HEK293 (cell line): ENCODE measurements around the gene LGR5.
A peak's percentile ranks its signal among the peaks of the same experiment; 100 is the strongest.

Source experiments
- GFI1B ChIP-seq: fragments of 450-650 bp; formaldehyde crosslinking; IDR thresholded peaks from 2 replicates; pipeline ENCODE4 v1.5.1; 2016; ENCODE audit warnings: missing biosample characterization, missing genetic modification characterization
- GLI4 ChIP-seq: fragments of 450-650 bp; formaldehyde crosslinking; IDR thresholded peaks from 2 replicates; pipeline ENCODE4 v1.5.1; 2016; ENCODE audit warnings: missing biosample characterization, missing genetic modification characterization
- IKZF3 ChIP-seq: fragments of 450-650 bp; IDR thresholded peaks from 2 replicates; pipeline ENCODE4 v1.5.0; 2018; ENCODE audit warnings: missing biosample characterization, mild to moderate bottlenecking, missing genetic modification characterization, moderate library complexity
- KLF1 ChIP-seq: fragments of 450-650 bp; formaldehyde crosslinking; IDR thresholded peaks from 2 replicates; pipeline ENCODE4 v1.5.1; 2016; ENCODE audit warnings: missing biosample characterization, missing genetic modification characterization
- MYNN ChIP-seq: fragments of 450-650 bp; formaldehyde crosslinking; IDR thresholded peaks from 2 replicates; pipeline ENCODE4 v1.5.1; 2016; ENCODE audit warnings: missing biosample characterization, missing genetic modification characterization, borderline replicate concordance
- PATZ1 ChIP-seq: fragments of 450-650 bp; formaldehyde crosslinking; IDR thresholded peaks from 2 replicates; pipeline ENCODE4 v1.5.1; 2016; ENCODE audit warnings: missing biosample characterization, missing genetic modification characterization
- PRDM4 ChIP-seq: fragments of 450-650 bp; formaldehyde crosslinking; IDR thresholded peaks from 2 replicates; pipeline ENCODE4 v1.5.1; 2017; ENCODE audit warnings: missing biosample characterization, missing genetic modification characterization
- SCRT1 ChIP-seq: fragments of 450-650 bp; formaldehyde crosslinking; IDR thresholded peaks from 2 replicates; pipeline ENCODE4 v1.5.1; 2016; ENCODE audit warnings: missing biosample characterization, missing genetic modification characterization, borderline replicate concordance
- SP7 ChIP-seq: fragments of 450-650 bp; formaldehyde crosslinking; IDR thresholded peaks from 2 replicates; pipeline ENCODE4 v1.5.1; 2016; ENCODE audit warnings: missing biosample characterization, missing genetic modification characterization
- TRIM28 ChIP-seq: IDR thresholded peaks from 2 replicates; pipeline ENCODE4 v1.6.1; 2011; ENCODE audit warnings: low read length, control low read depth, borderline replicate concordance
- ZBTB11 ChIP-seq: fragments of 450-650 bp; formaldehyde crosslinking; conservative IDR thresholded peaks from 2 replicates; pipeline ENCODE4 v1.5.1; 2016; ENCODE audit warnings: low read depth, missing biosample characterization, missing genetic modification characterization
- ZBTB17 ChIP-seq: fragments of 450-650 bp; formaldehyde crosslinking; IDR thresholded peaks from 2 replicates; pipeline ENCODE4 v1.5.1; 2016; ENCODE audit warnings: missing biosample characterization, missing genetic modification characterization
- ZNF366 ChIP-seq: fragments of 450-650 bp; formaldehyde crosslinking; conservative IDR thresholded peaks from 2 replicates; pipeline ENCODE4 v1.5.1; 2016; ENCODE audit warnings: missing biosample characterization, missing genetic modification characterization
- ZNF501 ChIP-seq: fragments of 450-650 bp; formaldehyde crosslinking; IDR thresholded peaks from 2 replicates; pipeline ENCODE4 v1.5.1; 2016; ENCODE audit warnings: missing biosample characterization, missing genetic modification characterization
- ZNF580 ChIP-seq: fragments of 450-650 bp; formaldehyde crosslinking; IDR thresholded peaks from 2 replicates; pipeline ENCODE4 v1.5.1; 2016; ENCODE audit warnings: missing biosample characterization, missing genetic modification characterization
- ZNF747 ChIP-seq: fragments of 450-650 bp; formaldehyde crosslinking; IDR thresholded peaks from 2 replicates; pipeline ENCODE4 v1.5.1; 2016; ENCODE audit warnings: missing biosample characterization, missing genetic modification characterization
- ZXDB ChIP-seq: fragments of 450-650 bp; formaldehyde crosslinking; IDR thresholded peaks from 2 replicates; pipeline ENCODE4 v1.5.1; 2016; ENCODE audit warnings: missing biosample characterization, missing genetic modification characterization
- TF ChIP-seq, protein P1 (sequence below): fragments of 450-650 bp; formaldehyde crosslinking; IDR thresholded peaks from 2 replicates; pipeline ENCODE4 v1.5.1; 2016; ENCODE audit warnings: missing biosample characterization, missing genetic modification characterization

The LGR5 gene

DNA sequence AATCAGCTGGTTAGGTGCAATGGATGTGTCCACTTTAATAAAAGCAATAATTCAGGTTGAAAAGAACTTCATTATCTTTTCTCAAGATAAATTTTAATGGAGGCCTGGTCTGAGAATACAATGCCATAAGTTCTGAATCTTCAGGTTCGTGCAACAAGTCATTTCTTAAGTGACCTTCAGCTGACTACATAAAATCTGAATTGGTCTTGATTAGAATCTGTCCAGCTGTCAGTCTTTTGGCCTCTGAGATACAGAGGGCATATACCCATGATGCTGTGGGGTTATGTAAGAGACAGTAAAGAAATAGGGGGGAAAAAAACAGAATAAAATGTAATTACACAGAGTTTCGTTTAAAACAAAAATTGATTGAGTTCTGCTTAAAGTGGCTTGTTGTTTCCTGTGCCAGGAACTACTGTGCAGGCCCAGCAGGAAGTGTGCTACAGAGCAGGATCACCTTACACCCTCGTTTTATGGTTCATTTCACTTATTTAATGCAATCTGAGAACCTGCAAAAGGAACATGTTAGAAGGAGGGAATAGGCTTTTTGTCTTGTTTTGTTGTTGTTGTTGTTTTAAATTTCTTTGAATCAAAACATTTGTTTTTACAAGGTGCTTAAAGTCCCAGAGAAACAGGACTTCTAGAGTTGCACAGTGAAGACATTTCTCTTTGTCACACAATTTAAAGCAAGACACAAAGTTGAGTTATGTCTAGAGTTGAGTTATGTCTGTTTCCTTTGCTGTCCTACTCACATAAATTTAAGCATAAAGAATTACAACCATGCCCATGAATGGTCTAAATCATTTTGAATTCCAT, 64.2 kb downstream of the LGR5 start (continued):
- TF ChIP-seq TRIM28 (peak; percentile 76), ZBTB11 (peak; percentile 68), ZNF501 (tag by site-specific recombination) (0 out of 2 replicates have a peak, but pooled peaks have one; percentile 41), ZNF580 (tag by site-specific recombination) (0 out of 2 replicates have a peak, but pooled peaks have one; percentile 20), ZXDB (tag by site-specific recombination) (peak; percentile 73), GLI4 (tag by site-specific recombination) (no peak), ZBTB17 (tag by site-specific recombination) (0 out of 2 replicates have a peak, but pooled peaks have one; percentile 21), SCRT1 (peak; percentile 94), MYNN (tag by site-specific recombination) (no peak), SP7 (tag by site-specific recombination) (peak; percentile 57; the same call in 1 of the 2 replicates), PRDM4 (tag by site-specific recombination) (peak; percentile 73), ZNF747 (tag by site-specific recombination) (no peak), KLF1 (tag by site-specific recombination) (no peak), PATZ1 (tag by site-specific recombination) (0 out of 2 replicates have a peak, but pooled peaks have one; percentile 21), ZNF366 (peak; percentile 60), IKZF3 (tag by site-specific recombination) (peak; percentile 71; the same call in 1 of the 2 replicates), GFI1B (tag by site-specific recombination) (peak; percentile 61; the same call in 1 of the 2 replicates)
- TF ChIP-seq, protein P1, sequence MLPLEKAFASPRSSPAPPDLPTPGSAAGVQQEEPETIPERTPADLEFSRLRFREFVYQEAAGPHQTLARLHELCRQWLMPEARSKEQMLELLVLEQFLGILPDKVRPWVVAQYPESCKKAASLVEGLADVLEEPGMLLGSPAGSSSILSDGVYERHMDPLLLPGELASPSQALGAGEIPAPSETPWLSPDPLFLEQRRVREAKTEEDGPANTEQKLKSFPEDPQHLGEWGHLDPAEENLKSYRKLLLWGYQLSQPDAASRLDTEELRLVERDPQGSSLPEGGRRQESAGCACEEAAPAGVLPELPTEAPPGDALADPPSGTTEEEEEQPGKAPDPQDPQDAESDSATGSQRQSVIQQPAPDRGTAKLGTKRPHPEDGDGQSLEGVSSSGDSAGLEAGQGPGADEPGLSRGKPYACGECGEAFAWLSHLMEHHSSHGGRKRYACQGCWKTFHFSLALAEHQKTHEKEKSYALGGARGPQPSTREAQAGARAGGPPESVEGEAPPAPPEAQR (tag by site-specific recombination): no peak
